PC-3 (cell line): ENCODE measurements around the gene ZCCHC24.

Experiments used
- EZH2 ChIP-seq: fragments of 300-600 bp; sonication (generic); IDR thresholded peaks from one replicate; pipeline ENCODE4 v1.6.1; 2017; ENCODE audit warnings: antibody characterized with exemption, mild to moderate bottlenecking, low read length; ENCODE audit not compliant: unreplicated experiment
- EZH2phosphoT487 ChIP-seq: fragments of 300-600 bp; sonication (generic); IDR thresholded peaks from 2 replicates; pipeline ENCODE4 v1.6.1; 2018; ENCODE audit warnings: mild to moderate bottlenecking, antibody characterized with exemption, low read length, borderline replicate concordance
- TF ChIP-seq, protein P1 (sequence below): fragments of 300-600 bp; sonication (generic); conservative IDR thresholded peaks from 2 replicates; pipeline ENCODE4 v1.5.1; 2017; ENCODE audit warnings: antibody characterized with exemption, low read depth, mild to moderate bottlenecking, low read length

- TF ChIP-seq, protein P1, sequence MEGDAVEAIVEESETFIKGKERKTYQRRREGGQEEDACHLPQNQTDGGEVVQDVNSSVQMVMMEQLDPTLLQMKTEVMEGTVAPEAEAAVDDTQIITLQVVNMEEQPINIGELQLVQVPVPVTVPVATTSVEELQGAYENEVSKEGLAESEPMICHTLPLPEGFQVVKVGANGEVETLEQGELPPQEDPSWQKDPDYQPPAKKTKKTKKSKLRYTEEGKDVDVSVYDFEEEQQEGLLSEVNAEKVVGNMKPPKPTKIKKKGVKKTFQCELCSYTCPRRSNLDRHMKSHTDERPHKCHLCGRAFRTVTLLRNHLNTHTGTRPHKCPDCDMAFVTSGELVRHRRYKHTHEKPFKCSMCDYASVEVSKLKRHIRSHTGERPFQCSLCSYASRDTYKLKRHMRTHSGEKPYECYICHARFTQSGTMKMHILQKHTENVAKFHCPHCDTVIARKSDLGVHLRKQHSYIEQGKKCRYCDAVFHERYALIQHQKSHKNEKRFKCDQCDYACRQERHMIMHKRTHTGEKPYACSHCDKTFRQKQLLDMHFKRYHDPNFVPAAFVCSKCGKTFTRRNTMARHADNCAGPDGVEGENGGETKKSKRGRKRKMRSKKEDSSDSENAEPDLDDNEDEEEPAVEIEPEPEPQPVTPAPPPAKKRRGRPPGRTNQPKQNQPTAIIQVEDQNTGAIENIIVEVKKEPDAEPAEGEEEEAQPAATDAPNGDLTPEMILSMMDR = no peak
- TF ChIP-seq EZH2phosphoT487 (no peak), EZH2 (no peak)
These were observed 52.8 kb downstream of the ZCCHC24 start for GRCh38 chr10:79392506-79393176.
